Stomach (tissue), 4 donors: ENCODE data around the gene VPS4B.

Experiments
- CTCF ChIP-seq, 7 experiments: fragments of 450-650 bp in 4 of 7; fragments of 200-600 bp in 3 of 7; sonication (generic) in 3 of 7; IDR thresholded peaks; one replicate each; pipeline ENCODE4 v1.5.1; 2016 to 2019; ENCODE audit warnings: antibody characterized with exemption in 7 of 7, control low read depth in 2 of 7, mild to moderate bottlenecking in 1 of 7
- POLR2A ChIP-seq, 4 donors: fragments of 450-650 bp; IDR thresholded peaks; one replicate each; pipeline ENCODE4 v1.6.1; 2016; ENCODE audit warnings: antibody characterized with exemption in 4 of 4, control low read depth in 2 of 4, mild to moderate bottlenecking in 1 of 4, moderate library complexity in 1 of 4

- TF ChIP-seq CTCF (IDR thresholded peaks at IDR 0.05), result no peak
- no peak for TF ChIP-seq POLR2A (IDR thresholded peaks at IDR 0.05)
Measured at GRCh38 chr18:63376538-63376937, 45.7 kb downstream of the VPS4B start.
